A549 treated with dexamethasone at 1 μM for 4 hours (cell line): Measurements from ENCODE around the gene KRT32. TPM values are rescaled to one million over a fixed set of nuclear protein-coding genes. Genes with fewer than 3 reads are reported as not detected.

ENCODE experiments used
- total RNA-seq: library from RNA; stranded (reverse); fragments of 200-300 nt; extraction: Qiagen RNA extraction; gene quantifications from 5 replicates; pipeline ENCODE4 v1.2.3, GENCODE V29; 2022

KRT32 gene
- total RNA-seq, result 0.05 to 0.07 TPM (median 0.06 TPM) in 3 of 5 replicates, not detected in the others

DNA sequence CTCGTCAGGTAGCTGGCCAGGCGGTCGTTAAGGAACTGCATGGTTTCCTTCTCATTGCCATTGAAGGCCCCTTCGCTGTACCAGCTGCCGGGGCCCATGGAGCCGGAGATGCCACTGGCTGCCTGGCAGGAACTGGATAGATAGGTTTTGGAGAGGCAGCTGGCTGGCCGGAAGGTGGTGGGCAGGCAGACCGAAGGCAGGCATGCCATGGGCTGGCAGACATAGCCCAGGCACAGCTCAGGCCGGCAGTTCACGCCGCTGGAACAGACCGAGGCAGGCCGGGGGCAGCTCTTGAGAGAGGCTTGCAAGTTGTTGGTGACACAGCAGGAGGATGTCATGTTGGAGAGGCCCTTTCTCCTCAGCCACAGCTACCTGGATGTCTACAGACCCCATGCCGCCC is at the start of gene KRT32:
TSS of gene KRT32 (minus strand) at position 399 of the 400 bp plus-strand sequence. CDS start at position 338, 61 bp downstream.

GRCh38 chr17:41505007-41505808 is 38.0 kb upstream of the KRT32 start, which contains the start of gene KRT13:
TSS of gene KRT13 (minus strand) at chr17:41505612. CDS start at chr17:41505550, 62 bp downstream.

GRCh38 chr17:41489531-41489930 is 22.3 kb upstream of the KRT32 start, which contains the start of gene KRT36:
TSS of gene KRT36 (minus strand) at chr17:41489910. CDS start at chr17:41489864, 46 bp downstream.

DNA sequence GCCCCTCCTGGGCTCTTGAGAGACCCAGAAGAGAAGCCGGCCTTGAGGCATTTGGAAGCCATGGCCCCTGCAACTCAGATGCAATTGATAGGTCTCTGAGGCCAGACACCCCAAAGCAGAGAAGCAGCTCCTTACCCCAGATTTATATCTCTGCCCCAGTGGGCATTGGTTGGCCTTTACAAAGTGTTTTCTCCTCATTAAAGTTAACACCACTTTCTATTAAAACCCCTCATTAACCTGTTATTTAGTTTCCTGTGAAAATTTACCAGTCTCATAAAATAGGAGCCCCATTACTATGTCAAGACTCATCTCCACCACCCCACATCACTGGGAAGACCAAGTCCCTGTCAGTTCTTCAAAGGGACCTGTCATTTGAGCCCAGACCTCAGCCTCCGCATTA is 13.8 kb upstream of the KRT32 start, which contains the start of gene KRT35:
TSS of gene KRT35 (minus strand) at position 116 of the 400 bp plus-strand sequence. CDS start at position 62, 54 bp downstream.

GRCh38 chr17:41440531-41441033 is 26.6 kb downstream of the KRT32 start, which contains the start of gene KRT38:
TSS of gene KRT38 (minus strand) at chr17:41440983. CDS start at chr17:41440921, 62 bp downstream.

GRCh38 chr17:41424111-41424635 is 43.0 kb downstream of the KRT32 start, which contains the start of gene KRT37:
TSS of gene KRT37 (minus strand) at chr17:41424585. CDS start at chr17:41424523, 62 bp downstream.

Other genes starting within 250 kb of the KRT32 start
- gene KRTAP9-2, start 240.7 kb downstream of the KRT32 start, total RNA-seq, result not detected in 5 replicates
- not detected in 5 replicates for gene KRTAP9-3, start 234.9 kb downstream of the KRT32 start, total RNA-seq
- not detected in 5 replicates for gene KRTAP9-8, start 229.4 kb downstream of the KRT32 start, total RNA-seq
- not detected in 5 replicates for gene KRTAP9-4, start 217.7 kb downstream of the KRT32 start, total RNA-seq
- gene KRTAP9-9, start 212.0 kb downstream of the KRT32 start, total RNA-seq, result not detected in 5 replicates
- gene KRTAP9-6, start 202.0 kb downstream of the KRT32 start, total RNA-seq, result not detected in 5 replicates
- not detected in 5 replicates for gene KRTAP9-7, start 191.7 kb downstream of the KRT32 start, total RNA-seq
- not detected in 5 replicates for gene KRTAP29-1, start 164.5 kb downstream of the KRT32 start, total RNA-seq
- gene KRTAP16-1, start 158.1 kb downstream of the KRT32 start, total RNA-seq, result not detected in 5 replicates
- not detected in 5 replicates for gene KRTAP17-1, start 151.7 kb downstream of the KRT32 start, total RNA-seq
- not detected in 5 replicates for gene KRT33A, start 116.6 kb downstream of the KRT32 start, total RNA-seq
- gene KRT33B, start 97.6 kb downstream of the KRT32 start, total RNA-seq, result not detected in 5 replicates
- gene KRT34, start 85.1 kb downstream of the KRT32 start, total RNA-seq, result 0.18 to 0.53 TPM (median 0.21 TPM) in 5 replicates
- 0.05 TPM in 1 of 5 replicates, not detected in the others for gene KRT31, start 69.8 kb downstream of the KRT32 start, total RNA-seq
- not detected in 5 replicates for gene KRT37, start 42.8 kb downstream of the KRT32 start, total RNA-seq
- not detected in 5 replicates for gene KRT38, start 26.4 kb downstream of the KRT32 start, total RNA-seq
- gene KRT35, start 13.8 kb upstream of the KRT32 start, total RNA-seq, result not detected in 5 replicates
- gene KRT36, start 22.5 kb upstream of the KRT32 start, total RNA-seq, result 0.06 TPM in 1 of 5 replicates, not detected in the others
- gene KRT13, start 38.2 kb upstream of the KRT32 start, total RNA-seq, result 0.11 to 0.51 TPM (median 0.18 TPM) in 5 replicates
- 2.3 to 4.1 TPM (median 2.9 TPM) in 5 replicates for gene KRT15, start 51.5 kb upstream of the KRT32 start, total RNA-seq
- 38.1 to 58.6 TPM (median 50.5 TPM) in 5 replicates for gene KRT19, start 60.9 kb upstream of the KRT32 start, total RNA-seq
- not detected in 5 replicates for gene KRT9, start 104.7 kb upstream of the KRT32 start, total RNA-seq
- 0.05 to 0.14 TPM (median 0.11 TPM) in 4 of 5 replicates, not detected in the other for gene KRT14, start 119.5 kb upstream of the KRT32 start, total RNA-seq
- 0.83 to 1.5 TPM (median 1.4 TPM) in 5 replicates for gene KRT16, start 145.4 kb upstream of the KRT32 start, total RNA-seq
- 0.63 to 1.8 TPM (median 0.79 TPM) in 5 replicates for gene KRT17, start 157.2 kb upstream of the KRT32 start, total RNA-seq
- gene EIF1, start 221.5 kb upstream of the KRT32 start, total RNA-seq, result 1,266 to 1,758 TPM (median 1,378 TPM) in 5 replicates
- 0.22 to 0.50 TPM in 2 of 5 replicates, not detected in the others for gene GAST, start 244.9 kb upstream of the KRT32 start, total RNA-seq